Suprapubic skin (tissue), 4 donors: ENCODE data around the gene PIGR. TPM values are rescaled to one million over a fixed set of nuclear protein-coding genes. Genes with fewer than 3 reads are reported as not detected.
A peak's percentile ranks its signal among the peaks of the same experiment; 100 is the strongest.

Experiments used
- DNase-seq, 2 donors: peaks; one replicate each; pipeline ENCODE4 v3.0.0-alpha.2; 2019; ENCODE audit warnings: low spot score in 2 of 2
- H3K27ac ChIP-seq: fragments of 200-600 bp; sonication (generic); one replicate; pipeline ENCODE4 v1.5.1; 2019
- H3K27me3 ChIP-seq: fragments of 200-600 bp; sonication (generic); one replicate; pipeline ENCODE4 v1.5.1; 2019
- H3K36me3 ChIP-seq: fragments of 200-600 bp; sonication (generic); one replicate; pipeline ENCODE4 v1.5.1; 2019
- H3K4me1 ChIP-seq: fragments of 200-600 bp; sonication (generic); one replicate; pipeline ENCODE4 v1.5.1; 2019
- H3K4me3 ChIP-seq: fragments of 200-600 bp; sonication (generic); one replicate; pipeline ENCODE4 v1.5.1; 2019; ENCODE audit warnings: mild to moderate bottlenecking
- H3K9me3 ChIP-seq: fragments of 200-600 bp; sonication (generic); one replicate; pipeline ENCODE4 v1.5.1; 2019
- CTCF ChIP-seq, 2 donors: fragments of 200-600 bp in 1 of 2; fragments of 450-650 bp in 1 of 2; sonication (generic) in 1 of 2; IDR thresholded peaks; one replicate each; pipeline ENCODE4 v1.5.1; 2016 to 2019; ENCODE audit warnings: antibody characterized with exemption in 2 of 2, mild to moderate bottlenecking in 1 of 2, moderate library complexity in 1 of 2
- EP300 ChIP-seq: sonication (generic); formaldehyde crosslinking; IDR thresholded peaks from one replicate; pipeline ENCODE4 v1.6.1; 2017; ENCODE audit warnings: antibody characterized with exemption
- POLR2A ChIP-seq, 2 donors: fragments of 450-650 bp; IDR thresholded peaks; one replicate each; pipeline ENCODE4 v1.6.1; 2017; ENCODE audit warnings: antibody characterized with exemption in 2 of 2, mild to moderate bottlenecking in 2 of 2, moderate library complexity in 2 of 2
- POLR2AphosphoS5 ChIP-seq, 3 donors: sonication (generic); formaldehyde crosslinking; IDR thresholded peaks; one replicate each; pipeline ENCODE4 v1.6.1; 2017; ENCODE audit warnings: antibody characterized with exemption in 3 of 3
- WGBS: methylation state at CpG from one replicate; pipeline ENCODE4 v1.1.5; 2018; 5-methylcytosine and 5-hydroxymethylcytosine counted together
- total RNA-seq, 4 donors: library from RNA; depleted of rRNA; stranded (reverse); fragments of >200 nt; gene quantifications; one replicate each; pipeline ENCODE4 v1.1.0, GENCODE V29; 2016

The PIGR gene
- total RNA-seq, 4 donors from 2014 or later: 0.49 to 6.4 (median 2.3) TPM

- TF ChIP-seq EP300: no peak
- no peak for TF ChIP-seq POLR2A (IDR thresholded peaks at IDR 0.05)
- TF ChIP-seq CTCF (IDR thresholded peaks at IDR 0.05): no peak
- TF ChIP-seq POLR2AphosphoS5 (IDR thresholded peaks at IDR 0.05): no peak
- Histone ChIP-seq H3K9me3 (no peaks in the 10 kb centered on the region), H3K27ac (no peak overlapping the region), H3K36me3 (no peaks in the 10 kb centered on the region), H3K4me3 (no peak overlapping the region), H3K27me3 (peaks cover 9% of the 10 kb centered on the region), H3K4me1 (peaks cover 5% of the 10 kb centered on the region)
- no peak for DNase-seq
- 87% methylated on average over 15 of the region's 15 CpGs for WGBS
Observed at GRCh38 chr1:206915030-206915735, 31.1 kb downstream of the PIGR start.

DNA sequence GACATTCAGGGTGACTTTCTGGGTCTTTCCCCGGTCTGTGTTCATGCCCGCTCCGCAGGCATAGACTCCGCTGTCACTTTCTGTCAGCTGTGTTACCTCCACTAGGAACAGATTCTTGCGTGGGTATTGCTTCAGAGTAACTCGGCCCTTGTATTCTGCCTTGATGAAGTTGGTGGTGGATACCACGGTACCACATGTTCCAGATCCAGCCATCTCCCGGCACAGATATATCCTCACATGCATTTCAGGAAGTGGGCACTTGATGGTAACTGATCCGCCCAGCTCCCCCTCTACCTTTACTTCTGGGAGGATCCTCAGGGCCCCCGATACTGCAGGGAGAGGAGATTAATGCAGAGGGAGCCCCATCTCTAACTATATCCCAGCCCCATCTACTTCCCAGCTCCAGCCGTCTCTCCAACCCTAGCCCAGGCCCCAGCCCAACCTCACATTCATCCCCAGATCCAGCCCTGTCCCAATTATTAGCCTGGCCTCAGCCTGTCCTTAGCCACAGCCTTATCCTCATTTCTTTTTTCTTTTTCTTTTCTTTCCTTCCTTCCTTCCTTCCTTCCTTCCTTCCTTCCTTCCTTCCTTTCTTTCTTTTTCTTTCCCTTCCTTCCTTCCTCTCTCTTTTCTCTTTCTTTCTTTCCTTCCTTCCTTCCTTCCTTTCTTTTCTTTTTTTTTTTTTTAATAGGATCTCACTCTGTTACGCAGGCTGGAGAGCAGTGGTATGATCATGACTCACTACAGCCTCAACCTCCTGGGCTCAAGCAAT is 32.3 kb downstream of the PIGR start:
- Histone ChIP-seq H3K36me3 (no peaks in the 10 kb centered on the region), H3K9me3 (no peaks in the 10 kb centered on the region), H3K4me1 (peaks cover 17% of the 10 kb centered on the region), H3K27ac (no peak overlapping the region), H3K4me3 (no peak overlapping the region), H3K27me3 (peaks cover 19% of the 10 kb centered on the region)
- 87% methylated on average over 12 of the region's 12 CpGs for WGBS
- DNase-seq: no peak
- TF ChIP-seq EP300 (no peak), POLR2AphosphoS5 (IDR thresholded peaks at IDR 0.05) (no peak), POLR2A (IDR thresholded peaks at IDR 0.05) (no peak), CTCF (IDR thresholded peaks at IDR 0.05) (no peak)

DNA sequence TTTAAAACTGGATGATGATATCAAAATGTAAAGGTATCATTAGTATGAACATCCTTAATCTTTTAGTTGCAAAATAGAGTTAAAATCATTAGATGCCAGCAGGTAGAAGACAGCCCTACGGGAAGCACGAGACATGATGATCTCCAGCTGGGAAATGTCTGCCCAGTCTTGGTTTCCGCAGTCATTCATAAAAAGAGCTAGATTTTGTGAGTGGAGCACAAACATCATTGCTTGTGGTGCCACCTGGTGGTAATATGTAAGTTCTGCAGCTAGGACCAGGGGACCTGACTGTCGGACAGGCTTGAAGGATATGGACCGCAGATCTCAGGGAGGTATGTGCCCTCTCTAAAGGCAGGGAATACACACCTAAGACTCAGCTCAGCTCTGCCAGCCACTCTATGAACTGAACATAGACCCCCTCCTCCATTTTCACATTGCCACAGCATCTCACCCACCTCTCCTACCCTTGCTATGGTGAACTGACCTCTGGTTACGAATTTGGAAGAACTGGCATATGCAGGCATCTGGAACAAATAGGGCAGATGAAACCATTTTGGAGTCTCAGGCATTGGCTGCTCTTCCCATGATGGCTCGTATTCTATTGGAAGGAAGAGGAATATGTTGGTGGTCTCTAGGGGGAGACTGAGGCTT is 33.7 kb downstream of the PIGR start:
- Histone ChIP-seq H3K4me3 (no peak overlapping the region), H3K36me3 (no peaks in the 10 kb centered on the region), H3K9me3 (no peaks in the 10 kb centered on the region), H3K27ac (no peak overlapping the region), H3K4me1 (peaks cover 24% of the 10 kb centered on the region), H3K27me3 (peaks cover 27% of the 10 kb centered on the region)
- no peak for DNase-seq
- 20% methylated on average over 7 of the region's 7 CpGs for WGBS
- no peak for TF ChIP-seq EP300
- TF ChIP-seq CTCF (IDR thresholded peaks at IDR 0.05): peak; percentile 80 to 81

GRCh38 chr1:206911064-206911663 is 35.1 kb downstream of the PIGR start:
- WGBS: 0% methylated on average over 1 of the region's 1 CpG
- Histone ChIP-seq H3K27me3 (peaks cover 25% of the 10 kb centered on the region), H3K36me3 (no peaks in the 10 kb centered on the region), H3K9me3 (no peaks in the 10 kb centered on the region), H3K27ac (no peak overlapping the region), H3K4me3 (no peak overlapping the region), H3K4me1 (peaks cover 24% of the 10 kb centered on the region)
- DNase-seq: no peak
- TF ChIP-seq CTCF (IDR thresholded peaks at IDR 0.05): peak; percentile 76 to 79
- TF ChIP-seq POLR2A (IDR thresholded peaks at IDR 0.05): no peak

DNA sequence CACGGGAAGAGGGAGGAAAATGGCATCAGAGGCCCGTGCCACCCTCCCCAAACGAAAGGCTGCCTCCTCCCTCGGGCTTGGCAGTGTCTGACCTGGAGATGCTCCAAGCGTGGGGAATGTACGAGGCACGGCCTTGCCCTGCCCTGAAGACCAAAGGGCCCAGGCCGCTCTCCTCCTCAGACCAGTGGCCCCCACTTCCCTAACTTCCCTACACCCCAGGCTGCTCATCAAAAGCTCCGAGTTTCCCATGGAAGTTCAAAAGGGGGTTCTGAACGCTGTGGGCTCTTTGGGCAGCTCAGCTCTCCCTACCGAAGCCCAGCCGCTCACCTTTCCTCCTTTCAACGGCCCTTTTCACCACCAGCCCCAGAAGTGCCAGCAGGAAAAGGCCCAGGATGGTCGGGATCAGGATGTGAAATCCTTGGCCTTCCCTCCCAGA is 36.4 kb downstream of the PIGR start:
- Histone ChIP-seq H3K27ac (peak overlapping the region; percentile 68), H3K27me3 (peaks cover 20% of the 10 kb centered on the region), H3K4me1 (peaks cover 24% of the 10 kb centered on the region), H3K36me3 (no peaks in the 10 kb centered on the region), H3K9me3 (no peaks in the 10 kb centered on the region), H3K4me3 (peak overlapping the region; percentile 50)
- 18% methylated on average over 14 of the region's 14 CpGs for WGBS
- TF ChIP-seq EP300 (no peak), POLR2AphosphoS5 (IDR thresholded peaks at IDR 0.05) (no peak), CTCF (IDR thresholded peaks at IDR 0.05) (no peak), POLR2A (IDR thresholded peaks at IDR 0.05) (no peak)
- no peak for DNase-seq
